SK-N-SH (cell line): Measurements from ENCODE around the gene SORL1. TPM values are rescaled to one million over a fixed set of nuclear protein-coding genes. Genes with fewer than 3 reads are reported as not detected.

Source experiments
- CTCF ChIA-PET: fragments of 300-600, 350-600 bp; formaldehyde crosslinking; extraction: SDS; loops from one replicate; lab custom pipeline; 2021; lab: Yijun Ruan, JAX
- POLR2A ChIA-PET: fragments of 350-600 bp; sonication (Branson Sonifier 250); formaldehyde crosslinking; extraction: SDS; loops from one replicate; lab custom pipeline; 2020; ENCODE audit warnings: antibody characterized with exemption, inconsistent platforms; lab: Yijun Ruan, JAX
- DNase-seq: peaks from one replicate; pipeline ENCODE4 v3.0.0; 2012
- H2AFZ ChIP-seq: fragments of 200-600 bp; sonication (generic); 2 replicates; pipeline ENCODE4 v1.8.1; 2016; ENCODE audit warnings: antibody characterized with exemption, mild to moderate bottlenecking, low read depth
- H3F3A ChIP-seq: fragments of 200-600 bp; sonication (generic); replicated peaks from 2 replicates; pipeline ENCODE3; 2016; ENCODE audit warnings: antibody characterized with exemption, mild to moderate bottlenecking; ENCODE audit not compliant: insufficient read depth
- H3K27ac ChIP-seq, 2 experiments: fragments of 200-500 bp in 1 of 2; fragments of 200-600 bp in 1 of 2; sonication (Bioruptor generic) in 1 of 2; sonication (generic), shearing (Covaris generic) in 1 of 2; 2 replicates each; pipeline versions ENCODE4 v1.5.1 to v1.6.1; 2014 to 2016; ENCODE audit warnings: low read depth in 2 of 2, inconsistent platforms in 1 of 2, low read length in 1 of 2, mild to moderate bottlenecking in 1 of 2, mixed read lengths in 1 of 2
- H3K27me3 ChIP-seq: fragments of 200-600 bp; sonication (generic), shearing (Covaris generic); 2 replicates; pipeline ENCODE4 v1.6.1; 2016; ENCODE audit warnings: mixed run types; ENCODE audit not compliant: insufficient read depth
- H3K36me3 ChIP-seq, 2 experiments: fragments of 200-500 bp in 1 of 2; fragments of 200-600 bp in 1 of 2; sonication (Bioruptor generic) in 1 of 2; sonication (generic) in 1 of 2; replicated peaks in 1 of 2; 2 replicates each; pipeline versions ENCODE3 to v1.5.1; 2014 to 2016; ENCODE audit warnings: low read length in 1 of 2, mild to moderate bottlenecking in 1 of 2; ENCODE audit not compliant: insufficient read depth in 2 of 2, control insufficient read depth in 1 of 2
- H3K4me1 ChIP-seq, 2 experiments: fragments of 200-500 bp in 1 of 2; fragments of 200-600 bp in 1 of 2; sonication (Bioruptor generic) in 1 of 2; sonication (generic), shearing (Covaris generic) in 1 of 2; 2 replicates each; pipeline versions ENCODE4 v1.5.1 to v1.6.1; 2014 to 2016; ENCODE audit warnings: low read depth in 1 of 2, low read length in 1 of 2, mixed run types in 1 of 2; ENCODE audit not compliant: insufficient read depth in 2 of 2, control insufficient read depth in 1 of 2
- H3K4me2 ChIP-seq: fragments of 200-600 bp; sonication (generic), shearing (Covaris generic); 2 replicates; pipeline ENCODE4 v1.6.1; 2017; ENCODE audit warnings: mixed run types
- H3K4me3 ChIP-seq, 2 experiments: fragments of 200-500 bp in 1 of 2; fragments of 200-600 bp in 1 of 2; sonication (Bioruptor generic) in 1 of 2; sonication (generic), shearing (Covaris generic) in 1 of 2; 2 replicates each; pipeline versions ENCODE4 v1.5.1 to v1.8.1; 2014 to 2016; ENCODE audit warnings: low read depth in 2 of 2, inconsistent platforms in 1 of 2, low read length in 1 of 2, mild to moderate bottlenecking in 1 of 2, mixed read lengths in 1 of 2, moderate library complexity in 1 of 2
- H3K79me2 ChIP-seq: fragments of 200-600 bp; sonication (generic); 2 replicates; pipeline ENCODE4 v1.8.1; 2017; ENCODE audit warnings: mild to moderate bottlenecking; ENCODE audit not compliant: insufficient read depth
- H3K9ac ChIP-seq: fragments of 200-600 bp; sonication (generic); 2 replicates; pipeline ENCODE4 v1.6.1; 2017; ENCODE audit warnings: mixed run types
- H3K9me2 ChIP-seq: fragments of 200-600 bp; sonication (generic); 2 replicates; pipeline ENCODE4 v1.6.1; 2017; ENCODE audit warnings: mixed run types
- H3K9me3 ChIP-seq: fragments of 200-600 bp; sonication (generic); 2 replicates; pipeline ENCODE4 v1.6.1; 2017; ENCODE audit warnings: mixed run types, mild to moderate bottlenecking, moderate library complexity
- H4K20me1 ChIP-seq: fragments of 200-600 bp; sonication (generic); 2 replicates; pipeline ENCODE4 v1.6.1; 2017; ENCODE audit warnings: mild to moderate bottlenecking, mixed run types; ENCODE audit not compliant: insufficient read depth
- CHD2 ChIP-seq: fragments of 150-350 bp; IDR thresholded peaks from 2 replicates; pipeline ENCODE4 v1.6.1; 2018; ENCODE audit warnings: low read length; ENCODE audit not compliant: partially characterized antibody
- EP300 ChIP-seq, 2 experiments: IDR thresholded peaks; 2 replicates each; pipeline versions ENCODE4 v1.4.0 to v1.6.1; 2012; ENCODE audit warnings: borderline replicate concordance in 1 of 2, low read depth in 1 of 2, low read length in 1 of 2
- FOXJ3 ChIP-seq: sonication (generic); formaldehyde crosslinking; IDR thresholded peaks from 2 replicates; pipeline ENCODE4 v1.5.1; 2020; ENCODE audit warnings: mild to moderate bottlenecking, missing genetic modification reagents
- FOXM1 ChIP-seq: IDR thresholded peaks from 2 replicates; pipeline ENCODE4 v1.4.0; 2012; ENCODE audit warnings: low read depth, mild to moderate bottlenecking
- MXI1 ChIP-seq: IDR thresholded peaks from 2 replicates; pipeline ENCODE4 v1.6.1; 2012; ENCODE audit warnings: mild to moderate bottlenecking, low read depth, low read length, improper control_type of control experiment
- NFIC ChIP-seq: IDR thresholded peaks from 2 replicates; pipeline ENCODE4 v1.4.0; 2012; ENCODE audit warnings: borderline replicate concordance
- NRF1 ChIP-seq: IDR thresholded peaks from 2 replicates; pipeline ENCODE4 v1.6.1; 2012; ENCODE audit warnings: low read depth, mild to moderate bottlenecking, low read length
- POLR2AphosphoS5 ChIP-seq: IDR thresholded peaks from 2 replicates; pipeline ENCODE4 v1.6.1; 2012; ENCODE audit warnings: low read depth, low read length
- RAD21 ChIP-seq: IDR thresholded peaks from 2 replicates; pipeline ENCODE4 v1.6.1; 2012; ENCODE audit warnings: mild to moderate bottlenecking, low read length
- SIN3A ChIP-seq: IDR thresholded peaks from 2 replicates; pipeline ENCODE4 v1.6.1; 2012; ENCODE audit warnings: low read depth, mild to moderate bottlenecking, low read length, moderate library complexity, borderline replicate concordance
- SMC3 ChIP-seq: IDR thresholded peaks from 2 replicates; pipeline ENCODE4 v1.6.1; 2012; ENCODE audit warnings: low read depth, low read length, improper control_type of control experiment
- TAF1 ChIP-seq: IDR thresholded peaks from 2 replicates; pipeline ENCODE4 v1.6.1; 2012; ENCODE audit warnings: low read depth, mild to moderate bottlenecking, low read length, moderate library complexity, borderline replicate concordance
- TCF12 ChIP-seq: IDR thresholded peaks from 2 replicates; pipeline ENCODE4 v1.4.0; 2012
- TEAD4 ChIP-seq: IDR thresholded peaks from 2 replicates; pipeline ENCODE4 v1.4.0; 2012; ENCODE audit warnings: mild to moderate bottlenecking, borderline replicate concordance; ENCODE audit not compliant: insufficient read depth
- YY1 ChIP-seq: IDR thresholded peaks from 2 replicates; pipeline ENCODE4 v1.4.0; 2012; ENCODE audit warnings: low read depth, mild to moderate bottlenecking
- WGBS: methylation state at CpG from one replicate; pipeline ENCODE4 v1.1.6; 2017; ENCODE audit warnings: low lambda C conversion rate; 5-methylcytosine and 5-hydroxymethylcytosine counted together
- polyA plus RNA-seq, 3 experiments: library from polyadenylated mRNA; depleted of rRNA; stranded (reverse); fragments of >200 nt; gene quantifications; 2 replicates each; pipeline ENCODE4 v1.2.3, GENCODE V29; 2012
- TF ChIP-seq, protein P1 (sequence below): IDR thresholded peaks from 2 replicates; pipeline ENCODE4 v1.6.1; 2012; ENCODE audit warnings: mild to moderate bottlenecking, low read depth, low read length, moderate library complexity
- TF ChIP-seq, protein P2 (sequence below): IDR thresholded peaks from 2 replicates; pipeline ENCODE4; 2012
- TF ChIP-seq, protein P3 (sequence below): fragments of 200-600 bp; sonication (generic); IDR thresholded peaks from 2 replicates; pipeline ENCODE4 v1.6.1; 2017; ENCODE audit warnings: antibody characterized with exemption, mild to moderate bottlenecking, moderate library complexity

Gene SORL1, protein sequence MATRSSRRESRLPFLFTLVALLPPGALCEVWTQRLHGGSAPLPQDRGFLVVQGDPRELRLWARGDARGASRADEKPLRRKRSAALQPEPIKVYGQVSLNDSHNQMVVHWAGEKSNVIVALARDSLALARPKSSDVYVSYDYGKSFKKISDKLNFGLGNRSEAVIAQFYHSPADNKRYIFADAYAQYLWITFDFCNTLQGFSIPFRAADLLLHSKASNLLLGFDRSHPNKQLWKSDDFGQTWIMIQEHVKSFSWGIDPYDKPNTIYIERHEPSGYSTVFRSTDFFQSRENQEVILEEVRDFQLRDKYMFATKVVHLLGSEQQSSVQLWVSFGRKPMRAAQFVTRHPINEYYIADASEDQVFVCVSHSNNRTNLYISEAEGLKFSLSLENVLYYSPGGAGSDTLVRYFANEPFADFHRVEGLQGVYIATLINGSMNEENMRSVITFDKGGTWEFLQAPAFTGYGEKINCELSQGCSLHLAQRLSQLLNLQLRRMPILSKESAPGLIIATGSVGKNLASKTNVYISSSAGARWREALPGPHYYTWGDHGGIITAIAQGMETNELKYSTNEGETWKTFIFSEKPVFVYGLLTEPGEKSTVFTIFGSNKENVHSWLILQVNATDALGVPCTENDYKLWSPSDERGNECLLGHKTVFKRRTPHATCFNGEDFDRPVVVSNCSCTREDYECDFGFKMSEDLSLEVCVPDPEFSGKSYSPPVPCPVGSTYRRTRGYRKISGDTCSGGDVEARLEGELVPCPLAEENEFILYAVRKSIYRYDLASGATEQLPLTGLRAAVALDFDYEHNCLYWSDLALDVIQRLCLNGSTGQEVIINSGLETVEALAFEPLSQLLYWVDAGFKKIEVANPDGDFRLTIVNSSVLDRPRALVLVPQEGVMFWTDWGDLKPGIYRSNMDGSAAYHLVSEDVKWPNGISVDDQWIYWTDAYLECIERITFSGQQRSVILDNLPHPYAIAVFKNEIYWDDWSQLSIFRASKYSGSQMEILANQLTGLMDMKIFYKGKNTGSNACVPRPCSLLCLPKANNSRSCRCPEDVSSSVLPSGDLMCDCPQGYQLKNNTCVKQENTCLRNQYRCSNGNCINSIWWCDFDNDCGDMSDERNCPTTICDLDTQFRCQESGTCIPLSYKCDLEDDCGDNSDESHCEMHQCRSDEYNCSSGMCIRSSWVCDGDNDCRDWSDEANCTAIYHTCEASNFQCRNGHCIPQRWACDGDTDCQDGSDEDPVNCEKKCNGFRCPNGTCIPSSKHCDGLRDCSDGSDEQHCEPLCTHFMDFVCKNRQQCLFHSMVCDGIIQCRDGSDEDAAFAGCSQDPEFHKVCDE (N-terminal part only)
- 6.1 and 7.1 TPM in 2 replicates for polyA plus RNA-seq (2012; rRNA removed)
- 4.6 and 5.6 TPM in 2 replicates for polyA plus RNA-seq (2012; cell fraction: cytosol; rRNA removed)
- polyA plus RNA-seq (2012; cell fraction: nucleus; rRNA removed): 8.0 and 12.2 TPM in 2 replicates

DNA sequence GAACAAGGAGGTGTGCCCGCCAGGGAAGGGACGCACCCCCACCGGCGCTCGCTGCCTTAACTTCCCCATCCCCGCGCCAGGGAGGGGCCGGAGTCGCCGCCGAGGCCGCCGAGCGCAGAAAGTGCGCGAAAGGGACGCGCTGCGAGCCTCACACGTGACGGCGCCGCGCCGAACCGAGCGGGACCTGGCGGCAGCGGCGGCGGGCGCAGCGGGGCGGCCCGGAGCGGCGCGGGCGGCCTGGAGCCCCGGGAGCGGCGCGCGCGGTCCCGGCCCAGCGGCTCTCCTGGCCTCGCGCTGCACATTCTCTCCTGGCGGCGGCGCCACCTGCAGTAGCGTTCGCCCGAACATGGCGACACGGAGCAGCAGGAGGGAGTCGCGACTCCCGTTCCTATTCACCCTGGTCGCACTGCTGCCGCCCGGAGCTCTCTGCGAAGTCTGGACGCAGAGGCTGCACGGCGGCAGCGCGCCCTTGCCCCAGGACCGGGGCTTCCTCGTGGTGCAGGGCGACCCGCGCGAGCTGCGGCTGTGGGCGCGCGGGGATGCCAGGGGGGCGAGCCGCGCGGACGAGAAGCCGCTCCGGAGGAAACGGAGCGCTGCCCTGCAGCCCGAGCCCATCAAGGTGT lies at the start of gene SORL1:
SORL1 (plus strand) TSS at position 329 of the 623 bp plus-strand sequence; CDS start at position 347, 18 bp downstream.
- Histone ChIP-seq H3K36me3 (no peaks in the 10 kb centered on the region), H3K9ac (peak within 1 kb of the TSS; percentile 49; the same call in 1 of the 2 replicates), H3K9me3 (no peaks in the 10 kb centered on the region), H4K20me1 (no peaks in the 10 kb centered on the region), H3K27ac (peak within 1 kb of the TSS in 1 of 2 experiments; percentile 62; a peak in 1 of 4 replicates), H3K4me2 (peak within 1 kb of the TSS; percentile 93), H2AFZ (peak within 1 kb of the TSS; percentile 91), H3K4me1 (peaks cover 0 to 11% of the 10 kb centered on the region in 2 experiments; a peak in 2 of 4 replicates), H3K79me2 (no peaks in the 10 kb centered on the region), H3K27me3 (peaks cover 44% of the 10 kb centered on the region), H3F3A (no peaks in the 10 kb centered on the region), H3K9me2 (no peaks in the 10 kb centered on the region), H3K4me3 (peak within 1 kb of the TSS; percentile 71 to 86)
- ChIA-PET CTCF (interaction anchor here (0.6 to 2.8 kb wide), 17 partner anchors 9 to 205 kb away, joined by 3 to 29 read pairs (median 4); no protein-coding TSS in a partner anchor), POLR2A (no interaction called here)
- DNase-seq: peak; percentile 93
- 10% methylated on average over 2 of the region's 89 CpGs for WGBS
- TF ChIP-seq EP300 (IDR thresholded peaks at IDR 0.05; ENCODE audit: borderline replicate concordance in 1 of 2, low read depth in 1 of 2, low read length in 1 of 2) (no peak), POLR2AphosphoS5 (0 out of 2 replicates have a peak, but pooled peaks have one; percentile 21), YY1 (peak; percentile 84), SIN3A (0 out of 2 replicates have a peak, but pooled peaks have one; percentile 26), TCF12 (no peak), NRF1 (no peak), CHD2 (peak; percentile 59), RAD21 (peak; percentile 58), FOXJ3 (CRISPR knock-in tag) (no peak), MXI1 (no peak), TAF1 (peak; percentile 77; the same call in 1 of the 2 replicates), SMC3 (peak; percentile 69), FOXM1 (no peak), TEAD4 (peak; percentile 75), NFIC (no peak)
- TF ChIP-seq, protein P1, sequence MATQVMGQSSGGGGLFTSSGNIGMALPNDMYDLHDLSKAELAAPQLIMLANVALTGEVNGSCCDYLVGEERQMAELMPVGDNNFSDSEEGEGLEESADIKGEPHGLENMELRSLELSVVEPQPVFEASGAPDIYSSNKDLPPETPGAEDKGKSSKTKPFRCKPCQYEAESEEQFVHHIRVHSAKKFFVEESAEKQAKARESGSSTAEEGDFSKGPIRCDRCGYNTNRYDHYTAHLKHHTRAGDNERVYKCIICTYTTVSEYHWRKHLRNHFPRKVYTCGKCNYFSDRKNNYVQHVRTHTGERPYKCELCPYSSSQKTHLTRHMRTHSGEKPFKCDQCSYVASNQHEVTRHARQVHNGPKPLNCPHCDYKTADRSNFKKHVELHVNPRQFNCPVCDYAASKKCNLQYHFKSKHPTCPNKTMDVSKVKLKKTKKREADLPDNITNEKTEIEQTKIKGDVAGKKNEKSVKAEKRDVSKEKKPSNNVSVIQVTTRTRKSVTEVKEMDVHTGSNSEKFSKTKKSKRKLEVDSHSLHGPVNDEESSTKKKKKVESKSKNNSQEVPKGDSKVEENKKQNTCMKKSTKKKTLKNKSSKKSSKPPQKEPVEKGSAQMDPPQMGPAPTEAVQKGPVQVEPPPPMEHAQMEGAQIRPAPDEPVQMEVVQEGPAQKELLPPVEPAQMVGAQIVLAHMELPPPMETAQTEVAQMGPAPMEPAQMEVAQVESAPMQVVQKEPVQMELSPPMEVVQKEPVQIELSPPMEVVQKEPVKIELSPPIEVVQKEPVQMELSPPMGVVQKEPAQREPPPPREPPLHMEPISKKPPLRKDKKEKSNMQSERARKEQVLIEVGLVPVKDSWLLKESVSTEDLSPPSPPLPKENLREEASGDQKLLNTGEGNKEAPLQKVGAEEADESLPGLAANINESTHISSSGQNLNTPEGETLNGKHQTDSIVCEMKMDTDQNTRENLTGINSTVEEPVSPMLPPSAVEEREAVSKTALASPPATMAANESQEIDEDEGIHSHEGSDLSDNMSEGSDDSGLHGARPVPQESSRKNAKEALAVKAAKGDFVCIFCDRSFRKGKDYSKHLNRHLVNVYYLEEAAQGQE: no peak
- TF ChIP-seq, protein P2, sequence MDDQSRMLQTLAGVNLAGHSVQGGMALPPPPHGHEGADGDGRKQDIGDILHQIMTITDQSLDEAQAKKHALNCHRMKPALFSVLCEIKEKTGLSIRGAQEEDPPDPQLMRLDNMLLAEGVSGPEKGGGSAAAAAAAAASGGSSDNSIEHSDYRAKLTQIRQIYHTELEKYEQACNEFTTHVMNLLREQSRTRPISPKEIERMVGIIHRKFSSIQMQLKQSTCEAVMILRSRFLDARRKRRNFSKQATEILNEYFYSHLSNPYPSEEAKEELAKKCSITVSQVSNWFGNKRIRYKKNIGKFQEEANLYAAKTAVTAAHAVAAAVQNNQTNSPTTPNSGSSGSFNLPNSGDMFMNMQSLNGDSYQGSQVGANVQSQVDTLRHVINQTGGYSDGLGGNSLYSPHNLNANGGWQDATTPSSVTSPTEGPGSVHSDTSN: no peak
- TF ChIP-seq, protein P3, sequence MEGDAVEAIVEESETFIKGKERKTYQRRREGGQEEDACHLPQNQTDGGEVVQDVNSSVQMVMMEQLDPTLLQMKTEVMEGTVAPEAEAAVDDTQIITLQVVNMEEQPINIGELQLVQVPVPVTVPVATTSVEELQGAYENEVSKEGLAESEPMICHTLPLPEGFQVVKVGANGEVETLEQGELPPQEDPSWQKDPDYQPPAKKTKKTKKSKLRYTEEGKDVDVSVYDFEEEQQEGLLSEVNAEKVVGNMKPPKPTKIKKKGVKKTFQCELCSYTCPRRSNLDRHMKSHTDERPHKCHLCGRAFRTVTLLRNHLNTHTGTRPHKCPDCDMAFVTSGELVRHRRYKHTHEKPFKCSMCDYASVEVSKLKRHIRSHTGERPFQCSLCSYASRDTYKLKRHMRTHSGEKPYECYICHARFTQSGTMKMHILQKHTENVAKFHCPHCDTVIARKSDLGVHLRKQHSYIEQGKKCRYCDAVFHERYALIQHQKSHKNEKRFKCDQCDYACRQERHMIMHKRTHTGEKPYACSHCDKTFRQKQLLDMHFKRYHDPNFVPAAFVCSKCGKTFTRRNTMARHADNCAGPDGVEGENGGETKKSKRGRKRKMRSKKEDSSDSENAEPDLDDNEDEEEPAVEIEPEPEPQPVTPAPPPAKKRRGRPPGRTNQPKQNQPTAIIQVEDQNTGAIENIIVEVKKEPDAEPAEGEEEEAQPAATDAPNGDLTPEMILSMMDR: peak; percentile 57
